IPS-18a (cell line): ENCODE data around the gene LHX5.
"Not testable (repeated sequence)": the region's sequence is repeated elsewhere in the genome, so short reads cannot be mapped to it uniquely, and the experiment has no call there.

Source experiments
- H3K27ac ChIP-seq: one replicate; pipeline ENCODE4 v1.5.1; 2013; ENCODE audit warnings: low read length
- H3K27me3 ChIP-seq: one replicate; pipeline ENCODE4 v1.6.1; 2013; ENCODE audit warnings: mild to moderate bottlenecking, low read length; ENCODE audit not compliant: control insufficient read depth, insufficient read depth
- H3K36me3 ChIP-seq: one replicate; pipeline ENCODE4 v1.6.1; 2013; ENCODE audit warnings: low read depth, low read length; ENCODE audit not compliant: control insufficient read depth
- H3K4me1 ChIP-seq: one replicate; pipeline ENCODE4 v1.6.1; 2013; ENCODE audit warnings: low read depth, low read length; ENCODE audit not compliant: control insufficient read depth
- H3K4me3 ChIP-seq: one replicate; pipeline ENCODE4 v1.5.1; 2013; ENCODE audit warnings: low read length
- H3K9ac ChIP-seq: one replicate; pipeline ENCODE4 v1.6.1; 2013; ENCODE audit warnings: mild to moderate bottlenecking, low read length, moderate library complexity
- H3K9me3 ChIP-seq: one replicate; pipeline ENCODE4 v1.6.1; 2013; ENCODE audit warnings: low read depth, low read length; ENCODE audit not compliant: control insufficient read depth

Gene LHX5

GRCh38 chr12:113497693-113498092 is 26.0 kb upstream of the LHX5 start:
- Histone ChIP-seq H3K4me1 (peaks cover 20% of the 10 kb centered on the region), H3K4me3 (no peak overlapping the region), H3K9ac (no peak overlapping the region), H3K27ac (no peak overlapping the region), H3K9me3 (no peaks in the 10 kb centered on the region), H3K27me3 (no peaks in the 10 kb centered on the region), H3K36me3 (no peaks in the 10 kb centered on the region)

GRCh38 chr12:113495941-113496340 is 24.3 kb upstream of the LHX5 start:
- H3K27ac ChIP-seq, H3K4me3 ChIP-seq, H3K9me3 ChIP-seq, H3K27me3 ChIP-seq, H3K36me3 ChIP-seq, H3K9ac ChIP-seq: not testable (repeated sequence)
- peaks cover 10% of the 10 kb centered on the region for H3K4me1 ChIP-seq

GRCh38 chr12:113488322-113488721 is 16.7 kb upstream of the LHX5 start:
- peaks cover 13% of the 10 kb centered on the region for H3K4me1 ChIP-seq
- H3K36me3 ChIP-seq, result no peaks in the 10 kb centered on the region
- no peak overlapping the region for H3K9ac ChIP-seq
- no peaks in the 10 kb centered on the region for H3K9me3 ChIP-seq
- no peak overlapping the region for H3K4me3 ChIP-seq
- H3K27ac ChIP-seq, result no peak overlapping the region
- peaks cover 24% of the 10 kb centered on the region for H3K27me3 ChIP-seq

GRCh38 chr12:113486722-113487121 is 15.1 kb upstream of the LHX5 start:
- Histone ChIP-seq H3K27ac (no peak overlapping the region), H3K9ac (no peak overlapping the region), H3K4me1 (peaks cover 26% of the 10 kb centered on the region), H3K9me3 (no peaks in the 10 kb centered on the region), H3K27me3 (peaks cover 36% of the 10 kb centered on the region), H3K4me3 (no peak overlapping the region), H3K36me3 (no peaks in the 10 kb centered on the region)

- Histone ChIP-seq H3K4me1 (peaks cover 26% of the 10 kb centered on the region), H3K27me3 (peaks cover 50% of the 10 kb centered on the region), H3K9ac (no peak overlapping the region), H3K36me3 (no peaks in the 10 kb centered on the region), H3K4me3 (no peak overlapping the region), H3K9me3 (no peaks in the 10 kb centered on the region), H3K27ac (no peak overlapping the region)
These were observed 13.7 kb upstream of the LHX5 start for GRCh38 chr12:113485330-113485729.

- no peak overlapping the region for H3K27ac ChIP-seq
- no peaks in the 10 kb centered on the region for H3K9me3 ChIP-seq
- H3K36me3 ChIP-seq, result no peaks in the 10 kb centered on the region
- H3K27me3 ChIP-seq, result peaks cover 71% of the 10 kb centered on the region
- peaks cover 47% of the 10 kb centered on the region for H3K4me1 ChIP-seq
- no peak overlapping the region for H3K4me3 ChIP-seq
- H3K9ac ChIP-seq, result no peak overlapping the region
These were observed 10.7 kb upstream of the LHX5 start for GRCh38 chr12:113482334-113482733.

GRCh38 chr12:113480336-113480971 is 8.8 kb upstream of the LHX5 start:
- Histone ChIP-seq H3K4me1 (peaks cover 49% of the 10 kb centered on the region), H3K27me3 (peaks cover 82% of the 10 kb centered on the region)

GRCh38 chr12:113479590-113480335 is 8.1 kb upstream of the LHX5 start:
- Histone ChIP-seq H3K36me3 (no peaks in the 10 kb centered on the region), H3K9me3 (no peaks in the 10 kb centered on the region), H3K4me1 (peaks cover 49% of the 10 kb centered on the region), H3K27ac (no peak overlapping the region), H3K9ac (no peak overlapping the region), H3K27me3 (peaks cover 89% of the 10 kb centered on the region), H3K4me3 (peak overlapping the region; percentile 39)

More at GRCh38 chr12:113480336-113480971, 8.8 kb upstream of the LHX5 start:
- no peaks in the 10 kb centered on the region for H3K36me3 ChIP-seq
- no peak overlapping the region for H3K4me3 ChIP-seq
- no peak overlapping the region for H3K9ac ChIP-seq
- no peak overlapping the region for H3K27ac ChIP-seq
- no peaks in the 10 kb centered on the region for H3K9me3 ChIP-seq

GRCh38 chr12:113479216-113479589 is 7.5 kb upstream of the LHX5 start:
- H3K9ac ChIP-seq, result no peak overlapping the region
- peak overlapping the region; percentile 39 for H3K4me3 ChIP-seq
- H3K9me3 ChIP-seq, result no peaks in the 10 kb centered on the region

GRCh38 chr12:113478351-113479011 is 6.8 kb upstream of the LHX5 start:
- no peaks in the 10 kb centered on the region for H3K9me3 ChIP-seq
- H3K9ac ChIP-seq, result no peak overlapping the region
- no peaks in the 10 kb centered on the region for H3K36me3 ChIP-seq
- no peak overlapping the region for H3K27ac ChIP-seq
- peak overlapping the region; percentile 39 for H3K4me3 ChIP-seq
- H3K4me1 ChIP-seq, result peaks cover 43% of the 10 kb centered on the region
- peaks cover 93% of the 10 kb centered on the region for H3K27me3 ChIP-seq

More at GRCh38 chr12:113479216-113479589, 7.5 kb upstream of the LHX5 start:
- Histone ChIP-seq H3K27me3 (peaks cover 92% of the 10 kb centered on the region), H3K27ac (no peak overlapping the region), H3K36me3 (no peaks in the 10 kb centered on the region), H3K4me1 (peaks cover 44% of the 10 kb centered on the region)

GRCh38 chr12:113477842-113478215 is 6.2 kb upstream of the LHX5 start:
- Histone ChIP-seq H3K27ac (no peak overlapping the region), H3K9me3 (no peaks in the 10 kb centered on the region), H3K36me3 (no peaks in the 10 kb centered on the region), H3K4me3 (peak overlapping the region; percentile 39), H3K4me1 (peaks cover 43% of the 10 kb centered on the region), H3K9ac (no peak overlapping the region), H3K27me3 (peaks cover 93% of the 10 kb centered on the region)
